Epithelial cell of proximal tubule (primary cell): ENCODE data around the gene FNIP2. TPM values are rescaled to one million over a fixed set of nuclear protein-coding genes. Genes with fewer than 3 reads are reported as not detected.
A peak's percentile ranks its signal among the peaks of the same experiment; 100 is the strongest.
"Not testable (repeated sequence)": the region's sequence is repeated elsewhere in the genome, so short reads cannot be mapped to it uniquely, and the experiment has no call there.

Source experiments
- DNase-seq: peaks from one replicate; pipeline ENCODE4 v3.0.0-alpha.2; 2011; ENCODE audit warnings: low read depth
- H3K4me3 ChIP-seq: 2 replicates; pipeline ENCODE4 v1.5.1; 2011; ENCODE audit warnings: low read depth, mild to moderate bottlenecking, low read length
- CTCF ChIP-seq: conservative IDR thresholded peaks from 2 replicates; pipeline ENCODE4 v1.5.1; 2012; ENCODE audit warnings: low read depth, mild to moderate bottlenecking, low read length
- total RNA-seq: library from RNA; depleted of rRNA; stranded (reverse); fragments of >200 nt; gene quantifications from 2 replicates; pipeline ENCODE4 v1.2.3, GENCODE V29; 2015

The FNIP2 gene
- total RNA-seq, 1 donor from 2014 or later = 16.2 TPM

- DNase-seq = no peak
- H3K4me3 ChIP-seq = no peak overlapping the region
- TF ChIP-seq CTCF = no peak
These were observed 19.7 kb downstream of the FNIP2 start for GRCh38 chr4:158788516-158788915.

- no peak for TF ChIP-seq CTCF
- DNase-seq = no peak
- H3K4me3 ChIP-seq = no peak overlapping the region
These were observed 21.0 kb downstream of the FNIP2 start for GRCh38 chr4:158789853-158790252.

- no peak for TF ChIP-seq CTCF
- H3K4me3 ChIP-seq = no peak overlapping the region
- DNase-seq = no peak
These were observed 24.2 kb downstream of the FNIP2 start for GRCh38 chr4:158793021-158793420.

- H3K4me3 ChIP-seq, DNase-seq: not testable (repeated sequence)
These were observed 24.6 kb downstream of the FNIP2 start for GRCh38 chr4:158793430-158793829.

GRCh38 chr4:158796370-158797140 is 27.7 kb downstream of the FNIP2 start:
- peak; percentile 64 for DNase-seq
- H3K4me3 ChIP-seq = no peak overlapping the region
- no peak for TF ChIP-seq CTCF

- TF ChIP-seq CTCF = no peak
- no peak overlapping the region for H3K4me3 ChIP-seq
- no peak for DNase-seq
These were observed 29.2 kb downstream of the FNIP2 start for GRCh38 chr4:158798062-158798461.

- peak overlapping the region; percentile 30 for H3K4me3 ChIP-seq
- no peak for TF ChIP-seq CTCF
- no peak for DNase-seq
These were observed 30.4 kb downstream of the FNIP2 start for GRCh38 chr4:158799013-158799770.
